ENCODE results near the gene PAH. TPM values are rescaled to one million over a fixed set of nuclear protein-coding genes. Genes with fewer than 3 reads are reported as not detected.

PAH gene
- total and polyA plus RNA-seq, 7 donors = 0.03 to 0.62 (median 0.30) TPM; not detected in 4

GRCh38 chr12:102907918-102908317 is 9.1 kb downstream of the PAH start:
- no peaks in the 10 kb centered on the region for H3K36me3 ChIP-seq (ENCODE audit: insufficient read depth in 1 of 2, low read depth in 1 of 2)
- TF ChIP-seq CTCF (IDR thresholded peaks at IDR 0.05) = no peak
- H3K27ac ChIP-seq = no peak overlapping the region
- WGBS, 3 donors = 81 to 86% (median 81%) methylated on average over 4 of the region's 4 CpGs
- no peaks in the 10 kb centered on the region for H3K9me3 ChIP-seq
- ATAC-seq (no peak), DNase-seq (no peak)
- H3K4me1 ChIP-seq = no peaks in the 10 kb centered on the region
- H3K27me3 ChIP-seq (ENCODE audit: insufficient read depth in 3 of 3, low read length in 2 of 3) = no peaks in the 10 kb centered on the region
- intact Hi-C loops (cut with DNase I) = no loop called here
- no peak overlapping the region for H3K4me3 ChIP-seq

- Histone ChIP-seq H3K27me3 (ENCODE audit: insufficient read depth in 3 of 3, low read length in 2 of 3) (no peaks in the 10 kb centered on the region), H3K4me1 (no peaks in the 10 kb centered on the region), H3K27ac (no peak overlapping the region), H3K4me3 (no peak overlapping the region), H3K9me3 (no peaks in the 10 kb centered on the region), H3K36me3 (ENCODE audit: insufficient read depth in 1 of 2, low read depth in 1 of 2) (no peaks in the 10 kb centered on the region)
- TF ChIP-seq CTCF (IDR thresholded peaks at IDR 0.05) = no peak
- DNase-seq (no peak), ATAC-seq (no peak)
- 77 to 81% (median 79%) methylated on average over 3 of the region's 3 CpGs for WGBS, 3 donors
- intact Hi-C loops (cut with DNase I) = no loop called here
These were observed 11.8 kb downstream of the PAH start for GRCh38 chr12:102905229-102905628.

- Histone ChIP-seq H3K4me1 (no peaks in the 10 kb centered on the region), H3K36me3 (ENCODE audit: insufficient read depth in 1 of 2, low read depth in 1 of 2) (no peaks in the 10 kb centered on the region), H3K9me3 (no peaks in the 10 kb centered on the region), H3K27ac (no peak overlapping the region), H3K27me3 (ENCODE audit: insufficient read depth in 3 of 3, low read length in 2 of 3) (no peaks in the 10 kb centered on the region), H3K4me3 (no peak overlapping the region)
- no peak for DNase-seq
- intact Hi-C loops (cut with DNase I) = no loop called here
- WGBS, 3 donors = 48 to 60% (median 59%) methylated on average over 1 of the region's 1 CpG
- ATAC-seq = no peak
- TF ChIP-seq CTCF (IDR thresholded peaks at IDR 0.05) = no peak
These were observed 13.6 kb downstream of the PAH start for GRCh38 chr12:102903337-102904007.

GRCh38 chr12:102902093-102902492 is 15.0 kb downstream of the PAH start:
- ATAC-seq (no peak), DNase-seq (no peak)
- H3K4me3 ChIP-seq = no peak overlapping the region
- no peak for TF ChIP-seq CTCF (IDR thresholded peaks at IDR 0.05)
- intact Hi-C loops (cut with DNase I) = no loop called here
- H3K27ac ChIP-seq = no peak overlapping the region
- 60 to 65% (median 65%) methylated on average over 3 of the region's 3 CpGs for WGBS, 3 donors
- no peaks in the 10 kb centered on the region for H3K4me1 ChIP-seq
- H3K9me3 ChIP-seq = no peaks in the 10 kb centered on the region
- no peaks in the 10 kb centered on the region for H3K36me3 ChIP-seq (ENCODE audit: insufficient read depth in 1 of 2, low read depth in 1 of 2)
- H3K27me3 ChIP-seq (ENCODE audit: insufficient read depth in 3 of 3, low read length in 2 of 3) = no peaks in the 10 kb centered on the region

GRCh38 chr12:102900389-102900788 is 16.7 kb downstream of the PAH start:
- Histone ChIP-seq H3K9me3 (no peaks in the 10 kb centered on the region), H3K4me3 (no peak overlapping the region), H3K36me3 (ENCODE audit: insufficient read depth in 1 of 2, low read depth in 1 of 2) (no peaks in the 10 kb centered on the region), H3K27ac (no peak overlapping the region), H3K4me1 (no peaks in the 10 kb centered on the region), H3K27me3 (ENCODE audit: insufficient read depth in 3 of 3, low read length in 2 of 3) (no peaks in the 10 kb centered on the region)
- TF ChIP-seq CTCF (IDR thresholded peaks at IDR 0.05) = no peak
- intact Hi-C loops (cut with DNase I) = no loop called here
- ATAC-seq = no peak
- WGBS, 3 donors = 70 to 90% (median 83%) methylated on average over 2 of the region's 2 CpGs
- DNase-seq = no peak

Measured in psoas muscle (tissue), 8 donors.